ENCODE measurements around the gene ZNF385B. TPM values are rescaled to one million over a fixed set of nuclear protein-coding genes. Genes with fewer than 3 reads are reported as not detected.

The ZNF385B gene
- total RNA-seq, 1 experiment from 2014 or later: 0.28 TPM

DNA sequence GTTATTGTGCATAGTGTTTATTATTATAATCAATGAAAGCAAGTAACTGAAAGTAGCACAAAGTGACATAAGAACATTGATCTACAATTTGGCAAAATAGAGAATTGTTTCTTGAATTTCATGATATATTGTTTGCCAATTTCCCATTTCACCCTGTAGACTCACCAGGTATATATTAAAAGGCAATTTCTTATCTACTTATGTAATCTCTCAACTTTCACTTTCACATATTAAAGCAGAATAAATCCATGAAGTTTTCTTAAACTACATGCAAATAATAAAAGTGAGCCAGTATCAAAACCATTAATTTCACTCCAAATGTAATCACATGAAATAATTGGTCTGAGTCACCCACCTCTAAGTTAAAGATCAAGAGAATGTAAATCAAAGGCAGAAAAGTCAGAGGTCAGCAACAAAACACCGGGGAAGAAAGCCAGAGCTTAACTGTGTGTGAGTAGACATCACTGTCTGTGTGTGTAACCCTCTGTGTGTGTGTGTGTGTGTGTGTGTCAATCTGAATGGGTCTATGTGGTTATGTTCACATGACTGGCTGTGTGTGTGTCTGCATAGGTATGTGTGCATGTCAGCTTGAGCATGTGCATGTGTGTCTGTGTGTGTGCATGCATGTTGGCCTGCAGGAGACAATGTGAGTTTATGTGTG is 44.1 kb downstream of the ZNF385B start:
- TF ChIP-seq, protein P1, sequence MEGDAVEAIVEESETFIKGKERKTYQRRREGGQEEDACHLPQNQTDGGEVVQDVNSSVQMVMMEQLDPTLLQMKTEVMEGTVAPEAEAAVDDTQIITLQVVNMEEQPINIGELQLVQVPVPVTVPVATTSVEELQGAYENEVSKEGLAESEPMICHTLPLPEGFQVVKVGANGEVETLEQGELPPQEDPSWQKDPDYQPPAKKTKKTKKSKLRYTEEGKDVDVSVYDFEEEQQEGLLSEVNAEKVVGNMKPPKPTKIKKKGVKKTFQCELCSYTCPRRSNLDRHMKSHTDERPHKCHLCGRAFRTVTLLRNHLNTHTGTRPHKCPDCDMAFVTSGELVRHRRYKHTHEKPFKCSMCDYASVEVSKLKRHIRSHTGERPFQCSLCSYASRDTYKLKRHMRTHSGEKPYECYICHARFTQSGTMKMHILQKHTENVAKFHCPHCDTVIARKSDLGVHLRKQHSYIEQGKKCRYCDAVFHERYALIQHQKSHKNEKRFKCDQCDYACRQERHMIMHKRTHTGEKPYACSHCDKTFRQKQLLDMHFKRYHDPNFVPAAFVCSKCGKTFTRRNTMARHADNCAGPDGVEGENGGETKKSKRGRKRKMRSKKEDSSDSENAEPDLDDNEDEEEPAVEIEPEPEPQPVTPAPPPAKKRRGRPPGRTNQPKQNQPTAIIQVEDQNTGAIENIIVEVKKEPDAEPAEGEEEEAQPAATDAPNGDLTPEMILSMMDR (IDR thresholded peaks at IDR 0.05): no peak
- TF ChIP-seq, protein P2, sequence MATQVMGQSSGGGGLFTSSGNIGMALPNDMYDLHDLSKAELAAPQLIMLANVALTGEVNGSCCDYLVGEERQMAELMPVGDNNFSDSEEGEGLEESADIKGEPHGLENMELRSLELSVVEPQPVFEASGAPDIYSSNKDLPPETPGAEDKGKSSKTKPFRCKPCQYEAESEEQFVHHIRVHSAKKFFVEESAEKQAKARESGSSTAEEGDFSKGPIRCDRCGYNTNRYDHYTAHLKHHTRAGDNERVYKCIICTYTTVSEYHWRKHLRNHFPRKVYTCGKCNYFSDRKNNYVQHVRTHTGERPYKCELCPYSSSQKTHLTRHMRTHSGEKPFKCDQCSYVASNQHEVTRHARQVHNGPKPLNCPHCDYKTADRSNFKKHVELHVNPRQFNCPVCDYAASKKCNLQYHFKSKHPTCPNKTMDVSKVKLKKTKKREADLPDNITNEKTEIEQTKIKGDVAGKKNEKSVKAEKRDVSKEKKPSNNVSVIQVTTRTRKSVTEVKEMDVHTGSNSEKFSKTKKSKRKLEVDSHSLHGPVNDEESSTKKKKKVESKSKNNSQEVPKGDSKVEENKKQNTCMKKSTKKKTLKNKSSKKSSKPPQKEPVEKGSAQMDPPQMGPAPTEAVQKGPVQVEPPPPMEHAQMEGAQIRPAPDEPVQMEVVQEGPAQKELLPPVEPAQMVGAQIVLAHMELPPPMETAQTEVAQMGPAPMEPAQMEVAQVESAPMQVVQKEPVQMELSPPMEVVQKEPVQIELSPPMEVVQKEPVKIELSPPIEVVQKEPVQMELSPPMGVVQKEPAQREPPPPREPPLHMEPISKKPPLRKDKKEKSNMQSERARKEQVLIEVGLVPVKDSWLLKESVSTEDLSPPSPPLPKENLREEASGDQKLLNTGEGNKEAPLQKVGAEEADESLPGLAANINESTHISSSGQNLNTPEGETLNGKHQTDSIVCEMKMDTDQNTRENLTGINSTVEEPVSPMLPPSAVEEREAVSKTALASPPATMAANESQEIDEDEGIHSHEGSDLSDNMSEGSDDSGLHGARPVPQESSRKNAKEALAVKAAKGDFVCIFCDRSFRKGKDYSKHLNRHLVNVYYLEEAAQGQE (IDR thresholded peaks at IDR 0.05; ENCODE audit: insufficient read depth in 1 of 2, low read depth in 2 of 2, low read length in 1 of 2): no peak
- TF ChIP-seq POLR2AphosphoS5 (IDR thresholded peaks at IDR 0.05; ENCODE audit: low read depth, low read length): no peak
- TF ChIP-seq SIN3A (IDR thresholded peaks at IDR 0.05; ENCODE audit: borderline replicate concordance, insufficient read depth, low read depth, low read length): no peak
- no peak for TF ChIP-seq TCF7L2 (IDR thresholded peaks at IDR 0.05; ENCODE audit: low read depth, low read length)
- no peaks in the 10 kb centered on the region for H3K36me3 ChIP-seq (ENCODE audit: control insufficient read depth, insufficient read depth, low read length)
- H3K9me3 ChIP-seq (ENCODE audit: control insufficient read depth, insufficient read depth, low read depth, low read length): no peaks in the 10 kb centered on the region
- H3K27me3 ChIP-seq (ENCODE audit: control insufficient read depth, insufficient read depth, low read length): no peaks in the 10 kb centered on the region
- DNase-seq (ENCODE audit: low read depth, low spot score) (no peak), ATAC-seq (no peak)
- ChIA-PET POLR2A (no interaction called here), CTCF (no interaction called here)
- H3K4me1 ChIP-seq (ENCODE audit: control insufficient read depth, insufficient read depth, low read length): no peaks in the 10 kb centered on the region
- in situ Hi-C loops (cut with HindIII; ENCODE audit: low pct_unique_long_range_greater_than_20kb, low sequenced_read_pairs) (no loop called here), intact Hi-C loops (cut with micrococcal nuclease; ENCODE audit: unreplicated experiment) (no loop called here)
- no TSS peak for BruUV-seq (replicated peaks)
- H3K4me3 ChIP-seq (ENCODE audit: low read depth in 2 of 2, low read length in 2 of 2): no peak overlapping the region
- no peak overlapping the region for H3K27ac ChIP-seq (ENCODE audit: low read length)

DNA sequence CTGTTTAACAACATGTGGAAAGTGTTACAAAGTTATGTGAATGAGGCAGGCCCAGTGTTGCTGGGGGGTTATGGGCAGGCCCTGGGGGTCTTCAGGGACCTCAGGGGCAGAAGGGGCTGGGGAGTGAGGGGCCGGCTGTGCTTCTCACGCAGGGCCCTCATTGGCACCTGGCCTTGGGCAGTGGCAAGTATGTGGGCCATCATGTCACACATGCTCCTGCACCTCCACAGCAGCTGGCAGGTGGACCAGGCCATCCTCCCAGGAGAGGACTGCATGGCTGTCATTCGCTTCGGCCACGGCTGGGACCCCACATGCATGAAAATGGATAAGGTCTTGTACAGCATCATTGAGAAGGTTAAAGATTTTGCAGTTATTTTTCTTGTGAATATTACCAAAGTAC is 47.4 kb downstream of the ZNF385B start:
- Histone ChIP-seq H3K27me3 (ENCODE audit: control insufficient read depth, insufficient read depth, low read length) (no peaks in the 10 kb centered on the region), H3K9me3 (ENCODE audit: control insufficient read depth, insufficient read depth, low read depth, low read length) (no peaks in the 10 kb centered on the region), H3K4me1 (ENCODE audit: control insufficient read depth, insufficient read depth, low read length) (no peaks in the 10 kb centered on the region), H3K27ac (ENCODE audit: low read length) (no peak overlapping the region), H3K4me3 (ENCODE audit: low read depth in 2 of 2, low read length in 2 of 2) (no peak overlapping the region), H3K36me3 (ENCODE audit: control insufficient read depth, insufficient read depth, low read length) (no peaks in the 10 kb centered on the region)
- ATAC-seq: no peak
- in situ Hi-C loops (cut with HindIII; ENCODE audit: low pct_unique_long_range_greater_than_20kb, low sequenced_read_pairs): no loop called here
- no TSS peak for BruUV-seq (replicated peaks)
- ChIA-PET POLR2A (no interaction called here), CTCF (no interaction called here)
- TF ChIP-seq SIN3A (IDR thresholded peaks at IDR 0.05; ENCODE audit: borderline replicate concordance, insufficient read depth, low read depth, low read length) (no peak), TCF7L2 (IDR thresholded peaks at IDR 0.05; ENCODE audit: low read depth, low read length) (no peak), POLR2AphosphoS5 (IDR thresholded peaks at IDR 0.05; ENCODE audit: low read depth, low read length) (no peak)
- TF ChIP-seq, protein P1 (IDR thresholded peaks at IDR 0.05): no peak
- TF ChIP-seq, protein P2 (IDR thresholded peaks at IDR 0.05; ENCODE audit: insufficient read depth in 1 of 2, low read depth in 2 of 2, low read length in 1 of 2): no peak
- no peak for DNase-seq (ENCODE audit: low read depth, low spot score)
- intact Hi-C loops (cut with micrococcal nuclease; ENCODE audit: unreplicated experiment): no loop called here

All from Panc1 (cell line).